Activated naive CD8-positive, alpha-beta T cell treated with anti-CD3 and anti-CD28 coated beads, Interleukin-2, amount 10 ng/mL, durations not matched to agents 7 days and 5 days (primary cell): ENCODE data around the gene GAMT. TPM values are rescaled to one million over a fixed set of nuclear protein-coding genes. Genes with fewer than 3 reads are reported as not detected.

Experiments used
- ATAC-seq: fragments of 150-1000 bp; cut with Tn5 transposase; one replicate; pipeline ENCODE4 v1.10.0; 2021; ENCODE audit warnings: low read depth, moderate library complexity
- POLR2A ChIA-PET: fragments of 350-600 bp; sonication (Branson Sonifier 250); formaldehyde crosslinking; loops from one replicate; lab custom pipeline; 2021; ENCODE audit warnings: antibody characterized with exemption; lab: Charles Lee
- DNase-seq: peaks from one replicate; pipeline ENCODE4 v3.0.0; 2021
- H3K27ac Mint-ChIP-seq: one replicate; pipeline ENCODE4 v1.8.0; 2022; ENCODE audit warnings: mild to moderate bottlenecking, mixed read lengths
- H3K27me3 Mint-ChIP-seq: one replicate; pipeline ENCODE4 v1.8.0; 2022; ENCODE audit warnings: mild to moderate bottlenecking, moderate library complexity, mixed read lengths
- H3K36me3 Mint-ChIP-seq: one replicate; pipeline ENCODE4 v1.8.0; 2021; ENCODE audit warnings: mild to moderate bottlenecking, mixed read lengths
- H3K4me1 Mint-ChIP-seq: one replicate; pipeline ENCODE4 v1.8.0; 2021; ENCODE audit warnings: mixed read lengths
- H3K4me3 Mint-ChIP-seq: one replicate; pipeline ENCODE4 v1.8.0; 2022; ENCODE audit warnings: mild to moderate bottlenecking, moderate library complexity, mixed read lengths
- H3K9me3 Mint-ChIP-seq: one replicate; pipeline ENCODE4 v1.8.0; 2021; ENCODE audit warnings: mixed read lengths
- total RNA-seq, 2 experiments: library from RNA; stranded (reverse); gene quantifications; one replicate each; pipeline ENCODE4 v1.2.3, GENCODE V29; 2021

GAMT gene
- 10 to 100 TPM; 17.9 to 18.9 TPM for total RNA-seq

GRCh38 chr19:1401138-1401888, at the start of gene GAMT:
TSS of gene GAMT (minus strand) at chr19:1401542. CDS start at chr19:1401476, 66 bp downstream.
- no peak within 1 kb of the TSS for H3K27ac Mint-ChIP-seq

GRCh38 chr19:1449467-1450442, 48.4 kb upstream of the GAMT start, which contains the start of gene APC2:
TSS of gene APC2 (plus strand) at chr19:1450121. CDS start at chr19:1453002, 2,881 bp downstream.
- ATAC-seq (peak; percentile 11), DNase-seq (no peak)
- no peaks in the 10 kb centered on the region for H3K36me3 Mint-ChIP-seq
- H3K4me3 Mint-ChIP-seq: no peak within 1 kb of the TSS
- peaks cover 58% of the 10 kb centered on the region for H3K27me3 Mint-ChIP-seq
- no peaks in the 10 kb centered on the region for H3K9me3 Mint-ChIP-seq
- H3K27ac Mint-ChIP-seq: no peak within 1 kb of the TSS
- H3K4me1 Mint-ChIP-seq: peaks cover 4% of the 10 kb centered on the region
- POLR2A ChIA-PET: no interaction called here

More at GRCh38 chr19:1401138-1401888, at the start of gene GAMT:
- peak; percentile 77 for DNase-seq
- peaks cover 4% of the 10 kb centered on the region for H3K27me3 Mint-ChIP-seq
- H3K9me3 Mint-ChIP-seq: no peaks in the 10 kb centered on the region
- peak; percentile 59 for ATAC-seq
- H3K4me1 Mint-ChIP-seq: peaks cover 6% of the 10 kb centered on the region
- no peaks in the 10 kb centered on the region for H3K36me3 Mint-ChIP-seq
- POLR2A ChIA-PET: interaction anchor here (0.5 kb wide), 1 partner anchor 492 kb away, joined by 3 read pairs; no protein-coding TSS in a partner anchor
- H3K4me3 Mint-ChIP-seq: peak within 1 kb of the TSS; percentile 69

- DNase-seq: no peak
- Mint-ChIP-seq H3K4me1 (peaks cover 8% of the 10 kb centered on the region), H3K9me3 (no peaks in the 10 kb centered on the region), H3K27me3 (peaks cover 48% of the 10 kb centered on the region), H3K36me3 (no peaks in the 10 kb centered on the region), H3K4me3 (peak overlapping the region; percentile 6), H3K27ac (no peak overlapping the region)
- POLR2A ChIA-PET: no interaction called here
- no peak for ATAC-seq
Observed at GRCh38 chr19:1447944-1448343, 46.6 kb upstream of the GAMT start.

- peaks cover 48% of the 10 kb centered on the region for H3K27me3 Mint-ChIP-seq
- ATAC-seq (no peak), DNase-seq (no peak)
- no peaks in the 10 kb centered on the region for H3K9me3 Mint-ChIP-seq
- H3K4me1 Mint-ChIP-seq: peaks cover 8% of the 10 kb centered on the region
- POLR2A ChIA-PET: interaction anchor here (1.2 kb wide), 1 partner anchor 9 kb away, joined by 3 read pairs; no protein-coding TSS in a partner anchor
- H3K4me3 Mint-ChIP-seq: no peak overlapping the region
- no peaks in the 10 kb centered on the region for H3K36me3 Mint-ChIP-seq
- H3K27ac Mint-ChIP-seq: no peak overlapping the region
Observed at GRCh38 chr19:1447504-1447903, 46.2 kb upstream of the GAMT start.

GRCh38 chr19:1446713-1447481, 45.6 kb upstream of the GAMT start:
- no peaks in the 10 kb centered on the region for H3K9me3 Mint-ChIP-seq
- H3K27ac Mint-ChIP-seq: no peak overlapping the region
- ATAC-seq: no peak
- DNase-seq: peak; percentile 70
- POLR2A ChIA-PET: interaction anchor here (1.1 to 1.2 kb wide), 2 partner anchors 10 to 177 kb away, joined by 3 read pairs; partner anchors contain the start of gene CIRBP
- no peaks in the 10 kb centered on the region for H3K36me3 Mint-ChIP-seq
- H3K27me3 Mint-ChIP-seq: peaks cover 42% of the 10 kb centered on the region
- H3K4me3 Mint-ChIP-seq: no peak overlapping the region
- H3K4me1 Mint-ChIP-seq: peaks cover 8% of the 10 kb centered on the region

GRCh38 chr19:1445932-1446712, 44.8 kb upstream of the GAMT start:
- peaks cover 38% of the 10 kb centered on the region for H3K27me3 Mint-ChIP-seq
- peaks cover 8% of the 10 kb centered on the region for H3K4me1 Mint-ChIP-seq
- POLR2A ChIA-PET: interaction anchor here (1.1 to 1.2 kb wide), 2 partner anchors 11 to 177 kb away, joined by 3 read pairs; partner anchors contain the start of gene CIRBP
- peaks cover 2% of the 10 kb centered on the region for H3K36me3 Mint-ChIP-seq
- no peaks in the 10 kb centered on the region for H3K9me3 Mint-ChIP-seq
- DNase-seq: peak; percentile 40
- H3K4me3 Mint-ChIP-seq: no peak overlapping the region
- no peak overlapping the region for H3K27ac Mint-ChIP-seq
- no peak for ATAC-seq

GRCh38 chr19:1445185-1445931, 44.0 kb upstream of the GAMT start:
- peak overlapping the region; percentile 80 for H3K4me3 Mint-ChIP-seq
- DNase-seq (peak; percentile 94), ATAC-seq (peak; percentile 93)
- H3K36me3 Mint-ChIP-seq: peaks cover 8% of the 10 kb centered on the region
- H3K9me3 Mint-ChIP-seq: no peaks in the 10 kb centered on the region
- peak overlapping the region; percentile 65 for H3K27ac Mint-ChIP-seq
- POLR2A ChIA-PET: interaction anchor here (1.4 to 1.6 kb wide), 2 partner anchors 24 to 201 kb away, joined by 3 to 4 read pairs; no protein-coding TSS in a partner anchor
- H3K27me3 Mint-ChIP-seq: peaks cover 30% of the 10 kb centered on the region
- H3K4me1 Mint-ChIP-seq: peaks cover 8% of the 10 kb centered on the region

GRCh38 chr19:1441677-1442438, 40.5 kb upstream of the GAMT start:
- no peak for ATAC-seq
- Mint-ChIP-seq H3K9me3 (no peaks in the 10 kb centered on the region), H3K4me3 (no peak overlapping the region), H3K36me3 (peaks cover 20% of the 10 kb centered on the region), H3K4me1 (peaks cover 13% of the 10 kb centered on the region), H3K27me3 (peaks cover 3% of the 10 kb centered on the region), H3K27ac (no peak overlapping the region)
- DNase-seq: no peak
- POLR2A ChIA-PET: interaction anchor here (0.6 to 1.1 kb wide), 3 partner anchors 173 to 354 kb away, joined by 3 to 6 read pairs (median 4); partner anchors contain the start of gene CIRBP

GRCh38 chr19:1441022-1441426, 39.7 kb upstream of the GAMT start:
- ATAC-seq (no peak), DNase-seq (no peak)
- Mint-ChIP-seq H3K9me3 (no peaks in the 10 kb centered on the region), H3K27ac (no peak overlapping the region), H3K27me3 (no peaks in the 10 kb centered on the region), H3K4me3 (peak overlapping the region; percentile 99), H3K4me1 (peaks cover 13% of the 10 kb centered on the region), H3K36me3 (peaks cover 20% of the 10 kb centered on the region)
- POLR2A ChIA-PET: interaction anchor here (0.6 to 1.1 kb wide), 4 partner anchors 172 to 1860 kb away, joined by 3 to 6 read pairs (median 4); partner anchors contain the start of gene CIRBP

- no peaks in the 10 kb centered on the region for H3K27me3 Mint-ChIP-seq
- peaks cover 13% of the 10 kb centered on the region for H3K4me1 Mint-ChIP-seq
- POLR2A ChIA-PET: no interaction called here
- no peaks in the 10 kb centered on the region for H3K9me3 Mint-ChIP-seq
- peak overlapping the region; percentile 99 for H3K4me3 Mint-ChIP-seq
- ATAC-seq: no peak
- no peak overlapping the region for H3K27ac Mint-ChIP-seq
- peaks cover 22% of the 10 kb centered on the region for H3K36me3 Mint-ChIP-seq
- peak; percentile 27 for DNase-seq
Observed at GRCh38 chr19:1440418-1440801, 39.1 kb upstream of the GAMT start.
